Fibroblast of pulmonary artery (primary cell): ENCODE results near the gene GTPBP4.

Experiments
- DNase-seq: peaks from one replicate; pipeline ENCODE4 v3.0.0-alpha.2; 2010; ENCODE audit warnings: low read depth
- H3K4me3 ChIP-seq: replicated peaks from 2 replicates; pipeline ENCODE4 v1.5.1; 2011; ENCODE audit warnings: low read depth, mild to moderate bottlenecking, control low read depth, low read length, moderate library complexity
- TF ChIP-seq, protein P1 (sequence below): IDR thresholded peaks from 2 replicates; pipeline ENCODE4 v1.5.1; 2011; ENCODE audit warnings: mild to moderate bottlenecking, control low read depth, low read length, inconsistent platforms; ENCODE audit errors: missing control alignments

The GTPBP4 gene

DNA sequence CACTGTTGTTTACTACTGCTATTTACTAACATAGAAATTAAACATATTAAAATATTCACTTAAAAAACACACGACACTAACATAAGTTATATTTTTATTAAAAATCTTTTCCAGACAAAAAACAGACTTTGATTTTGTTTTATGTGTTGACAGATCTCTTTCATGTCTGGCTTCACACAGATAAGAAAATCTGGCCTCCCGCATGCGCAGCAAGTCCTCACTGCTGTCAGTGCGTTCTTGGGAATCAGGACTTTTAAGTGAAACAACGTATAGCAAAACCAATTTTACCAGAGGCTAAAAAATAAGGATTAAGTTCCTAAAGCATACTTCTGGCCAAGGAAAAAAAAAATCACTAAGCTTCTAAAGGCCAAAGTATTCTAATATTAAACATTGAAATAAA lies 61.9 kb downstream of the GTPBP4 start:
- TF ChIP-seq, protein P1, sequence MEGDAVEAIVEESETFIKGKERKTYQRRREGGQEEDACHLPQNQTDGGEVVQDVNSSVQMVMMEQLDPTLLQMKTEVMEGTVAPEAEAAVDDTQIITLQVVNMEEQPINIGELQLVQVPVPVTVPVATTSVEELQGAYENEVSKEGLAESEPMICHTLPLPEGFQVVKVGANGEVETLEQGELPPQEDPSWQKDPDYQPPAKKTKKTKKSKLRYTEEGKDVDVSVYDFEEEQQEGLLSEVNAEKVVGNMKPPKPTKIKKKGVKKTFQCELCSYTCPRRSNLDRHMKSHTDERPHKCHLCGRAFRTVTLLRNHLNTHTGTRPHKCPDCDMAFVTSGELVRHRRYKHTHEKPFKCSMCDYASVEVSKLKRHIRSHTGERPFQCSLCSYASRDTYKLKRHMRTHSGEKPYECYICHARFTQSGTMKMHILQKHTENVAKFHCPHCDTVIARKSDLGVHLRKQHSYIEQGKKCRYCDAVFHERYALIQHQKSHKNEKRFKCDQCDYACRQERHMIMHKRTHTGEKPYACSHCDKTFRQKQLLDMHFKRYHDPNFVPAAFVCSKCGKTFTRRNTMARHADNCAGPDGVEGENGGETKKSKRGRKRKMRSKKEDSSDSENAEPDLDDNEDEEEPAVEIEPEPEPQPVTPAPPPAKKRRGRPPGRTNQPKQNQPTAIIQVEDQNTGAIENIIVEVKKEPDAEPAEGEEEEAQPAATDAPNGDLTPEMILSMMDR, result no peak
- peak overlapping the region; percentile 95 for H3K4me3 ChIP-seq
- peak; percentile 45 for DNase-seq

DNA sequence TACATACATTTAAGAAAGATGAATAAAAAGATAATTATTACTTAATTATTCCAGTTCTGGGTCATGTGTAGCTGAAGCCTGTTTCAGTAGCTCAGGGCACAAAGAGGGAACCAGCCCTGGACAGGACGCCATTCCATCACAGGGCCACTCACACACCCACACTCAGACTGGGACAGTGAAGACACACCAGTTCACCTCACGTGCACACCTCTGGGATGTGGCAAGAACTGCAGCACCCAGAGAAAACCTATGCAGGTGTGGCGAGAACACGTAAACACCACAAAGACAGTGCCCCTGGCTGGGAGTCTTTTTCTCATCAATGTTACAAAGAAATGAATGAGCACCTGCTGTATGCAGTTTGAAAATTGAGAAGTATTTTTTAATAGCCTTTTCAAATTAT lies 62.3 kb downstream of the GTPBP4 start:
- H3K4me3 ChIP-seq, result peak overlapping the region; percentile 95
- no peak for DNase-seq
- TF ChIP-seq, protein P1, result no peak

DNA sequence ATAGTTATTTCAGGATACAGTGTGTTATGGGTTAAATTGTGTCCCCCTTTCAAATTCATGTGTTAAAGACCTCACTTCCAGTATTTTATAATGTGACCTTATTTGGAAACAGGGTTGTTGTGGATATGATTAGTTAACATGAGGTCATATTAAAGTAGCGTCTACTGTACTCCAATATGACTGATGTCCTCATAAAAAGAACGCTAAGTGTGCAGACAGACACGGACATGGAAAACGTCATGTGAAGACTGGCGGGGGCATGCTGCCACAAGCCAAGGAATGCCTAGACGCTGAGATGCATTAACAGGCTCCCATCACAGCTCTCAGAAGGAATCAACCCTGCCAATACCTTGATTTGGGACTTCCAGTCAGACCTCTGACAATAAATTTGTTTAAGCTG lies 66.5 kb downstream of the GTPBP4 start:
- no peak for DNase-seq
- peak overlapping the region; percentile 95 for H3K4me3 ChIP-seq
- TF ChIP-seq, protein P1, result no peak

DNA sequence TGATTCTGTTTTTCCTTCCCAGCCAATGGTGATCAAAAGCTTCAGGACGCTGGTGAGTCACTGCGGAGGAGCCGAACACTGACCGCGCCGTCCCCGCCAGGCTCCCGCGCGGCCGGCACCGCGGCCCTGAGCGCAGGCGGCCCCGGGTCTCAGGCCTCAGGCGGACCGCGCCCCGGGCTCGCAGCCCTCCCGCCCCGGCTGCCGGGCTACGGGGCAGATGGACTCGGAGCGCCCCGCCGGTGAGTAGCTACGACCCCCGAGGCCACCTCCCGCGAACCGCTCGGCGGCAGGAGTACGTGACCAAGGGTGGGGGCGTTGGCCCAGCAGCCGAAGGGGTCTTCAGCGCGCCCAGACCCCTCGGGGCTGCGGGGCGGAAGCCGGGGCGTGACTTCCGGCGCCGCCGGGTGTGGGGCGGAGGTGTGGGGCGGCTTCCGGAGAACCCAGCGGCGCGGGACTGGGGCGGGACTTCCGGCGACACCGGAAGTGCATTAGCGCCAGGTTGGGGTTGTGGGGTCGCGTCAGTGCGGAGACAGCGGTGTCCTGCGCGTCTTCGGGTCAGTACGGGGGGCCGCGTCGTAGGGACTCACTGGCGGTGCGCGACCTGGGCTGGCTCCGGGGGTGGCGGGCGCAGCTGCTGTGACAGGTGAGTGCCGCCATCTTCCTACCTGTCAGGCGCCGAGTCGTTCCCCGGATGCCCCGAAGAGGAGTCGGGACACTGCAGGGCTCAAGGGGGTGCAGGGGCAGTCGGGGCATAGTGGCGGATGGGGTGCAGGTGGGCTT lies 68.3 kb downstream of the GTPBP4 start, which contains the start of gene WDR37:
WDR37 (plus strand) TSS at position 60 of the 780 bp plus-strand sequence. CDS start 15,771 bp downstream, outside the sequence.
- DNase-seq, result peak; percentile 90
- TF ChIP-seq, protein P1, result no peak

DNA sequence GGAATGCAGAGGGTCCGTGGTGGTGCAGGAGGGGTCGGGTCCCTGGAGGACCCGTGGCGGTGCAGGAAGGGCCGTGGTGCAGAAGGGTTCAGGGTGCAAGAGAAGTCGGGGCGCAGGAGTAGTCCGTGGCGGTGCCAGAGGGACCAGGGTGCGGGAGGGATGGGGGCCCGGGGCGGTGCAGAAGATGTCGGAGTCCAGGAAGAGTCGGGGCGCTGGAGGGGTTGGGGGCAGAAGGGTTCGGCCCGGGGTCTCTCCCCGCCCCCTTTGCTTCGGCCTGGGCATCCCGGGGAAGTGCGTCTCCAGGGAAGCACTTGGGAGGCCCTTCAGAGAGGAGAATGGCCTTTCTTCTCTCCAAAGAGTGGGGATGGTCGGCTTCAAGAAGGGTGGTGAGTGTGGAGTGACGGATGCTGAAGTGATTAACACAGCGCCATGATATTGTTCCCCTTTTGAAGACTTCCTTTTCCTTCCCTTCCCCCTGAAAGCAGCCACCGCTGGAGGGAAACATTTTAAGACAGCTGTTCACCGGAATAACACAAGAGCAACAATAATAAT lies 68.9 kb downstream of the GTPBP4 start:
- peak overlapping the region; percentile 95 for H3K4me3 ChIP-seq
- DNase-seq, result peak; percentile 27
- TF ChIP-seq, protein P1, result no peak

More for the DNA sequence above, 68.3 kb downstream of the GTPBP4 start, which contains the start of gene WDR37:
- peak within 1 kb of the TSS; percentile 95 for H3K4me3 ChIP-seq

DNA sequence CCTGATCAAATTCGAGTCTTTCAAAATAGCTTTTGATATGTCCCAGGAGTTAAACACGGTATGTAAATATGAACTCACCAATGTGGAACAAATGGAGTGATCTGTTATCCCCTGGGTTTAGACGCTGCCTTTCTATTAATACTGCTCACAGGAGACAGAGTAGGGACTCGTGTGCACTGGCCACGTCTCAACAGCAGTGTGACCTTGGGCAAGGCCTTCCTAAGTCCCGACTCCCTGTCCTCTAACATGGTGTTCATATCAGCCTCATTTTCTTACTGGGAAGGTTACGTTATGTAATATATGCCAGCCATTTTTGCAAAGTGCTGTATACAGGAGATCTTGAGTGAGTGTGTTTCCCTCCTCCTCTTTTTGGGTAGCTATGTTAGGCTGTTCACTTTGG lies 69.8 kb downstream of the GTPBP4 start:
- DNase-seq, result no peak
- peak overlapping the region; percentile 95 for H3K4me3 ChIP-seq
- TF ChIP-seq, protein P1, result no peak
